GM12875 (cell line): ENCODE results near the gene IFNA8.

Experiments used
- H3K4me3 ChIP-seq: one replicate; pipeline ENCODE4 v1.5.1; 2011; ENCODE audit warnings: low read depth, low read length, control low read depth
- TF ChIP-seq, protein P1 (sequence below): IDR thresholded peaks from 2 replicates; pipeline ENCODE4 v1.5.1; 2011; ENCODE audit warnings: low read depth, mild to moderate bottlenecking, control low read depth, inconsistent platforms, low read length, moderate library complexity, borderline replicate concordance; ENCODE audit not compliant: insufficient read depth

The IFNA8 gene

GRCh38 chr9:21452681-21453080, 43.8 kb downstream of the IFNA8 start:
- TF ChIP-seq, protein P1, sequence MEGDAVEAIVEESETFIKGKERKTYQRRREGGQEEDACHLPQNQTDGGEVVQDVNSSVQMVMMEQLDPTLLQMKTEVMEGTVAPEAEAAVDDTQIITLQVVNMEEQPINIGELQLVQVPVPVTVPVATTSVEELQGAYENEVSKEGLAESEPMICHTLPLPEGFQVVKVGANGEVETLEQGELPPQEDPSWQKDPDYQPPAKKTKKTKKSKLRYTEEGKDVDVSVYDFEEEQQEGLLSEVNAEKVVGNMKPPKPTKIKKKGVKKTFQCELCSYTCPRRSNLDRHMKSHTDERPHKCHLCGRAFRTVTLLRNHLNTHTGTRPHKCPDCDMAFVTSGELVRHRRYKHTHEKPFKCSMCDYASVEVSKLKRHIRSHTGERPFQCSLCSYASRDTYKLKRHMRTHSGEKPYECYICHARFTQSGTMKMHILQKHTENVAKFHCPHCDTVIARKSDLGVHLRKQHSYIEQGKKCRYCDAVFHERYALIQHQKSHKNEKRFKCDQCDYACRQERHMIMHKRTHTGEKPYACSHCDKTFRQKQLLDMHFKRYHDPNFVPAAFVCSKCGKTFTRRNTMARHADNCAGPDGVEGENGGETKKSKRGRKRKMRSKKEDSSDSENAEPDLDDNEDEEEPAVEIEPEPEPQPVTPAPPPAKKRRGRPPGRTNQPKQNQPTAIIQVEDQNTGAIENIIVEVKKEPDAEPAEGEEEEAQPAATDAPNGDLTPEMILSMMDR = no peak
- no peak overlapping the region for H3K4me3 ChIP-seq

- TF ChIP-seq, protein P1 = no peak
- H3K4me3 ChIP-seq = no peak overlapping the region
These were observed 45.2 kb downstream of the IFNA8 start for GRCh38 chr9:21454149-21454548.

DNA sequence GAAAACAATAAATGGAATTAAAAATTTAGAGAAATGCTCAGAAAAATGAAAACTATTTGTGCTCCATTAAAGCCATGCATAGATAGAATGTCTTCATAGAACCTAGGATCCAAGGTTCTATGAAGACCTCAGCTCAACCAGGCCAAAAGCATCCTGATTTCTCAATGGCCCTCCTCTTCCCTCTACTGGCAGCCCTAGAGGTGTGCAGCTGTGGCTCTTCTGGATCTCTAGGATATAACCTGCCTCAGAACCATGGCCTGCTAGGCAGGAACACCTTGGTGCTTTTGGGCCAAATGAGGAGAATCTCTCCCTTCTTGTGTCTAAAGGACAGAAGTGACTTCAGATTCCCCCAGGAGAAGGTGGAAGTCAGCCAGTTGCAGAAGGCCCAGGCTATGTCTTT, 46.4 kb downstream of the IFNA8 start:
- no peak overlapping the region for H3K4me3 ChIP-seq
- TF ChIP-seq, protein P1 = peak; percentile 78
